DOHH2 (cell line): ENCODE results near the gene CDC42EP1.

Source experiments
- H3F3A ChIP-seq: fragments of 200-600 bp; sonication (generic), shearing (Covaris generic); 2 replicates; pipeline ENCODE4 v1.6.0; 2016; ENCODE audit warnings: antibody characterized with exemption, mild to moderate bottlenecking; ENCODE audit not compliant: control insufficient read depth, insufficient read depth
- H3K27ac ChIP-seq: fragments of 200-600 bp; sonication (generic); 2 replicates; pipeline ENCODE4 v1.5.1; 2014; ENCODE audit warnings: low read depth, mild to moderate bottlenecking, low read length, moderate library complexity
- H3K27me3 ChIP-seq: fragments of 200-600 bp; sonication (generic); 2 replicates; pipeline ENCODE4 v1.6.1; 2014; ENCODE audit warnings: mild to moderate bottlenecking, low read length, mixed read lengths; ENCODE audit not compliant: control insufficient read depth
- H3K36me3 ChIP-seq: fragments of 200-600 bp; sonication (generic); 2 replicates; pipeline ENCODE4 v1.6.1; 2014; ENCODE audit warnings: mild to moderate bottlenecking, low read length, moderate library complexity, mixed read lengths; ENCODE audit not compliant: control insufficient read depth
- H3K4me1 ChIP-seq: fragments of 200-600 bp; sonication (generic); 2 replicates; pipeline ENCODE4 v1.6.1; 2014; ENCODE audit warnings: mild to moderate bottlenecking, low read length, mixed read lengths; ENCODE audit not compliant: control insufficient read depth
- H3K4me2 ChIP-seq: fragments of 200-600 bp; sonication (generic); 2 replicates; pipeline ENCODE4 v1.6.0; 2014; ENCODE audit warnings: mild to moderate bottlenecking, low read length, moderate library complexity
- H3K4me3 ChIP-seq: fragments of 200-600 bp; sonication (generic); 2 replicates; pipeline ENCODE4 v1.5.1; 2014; ENCODE audit warnings: mild to moderate bottlenecking, low read length, mixed read lengths
- H3K79me2 ChIP-seq: fragments of 200-600 bp; sonication (generic); 2 replicates; pipeline ENCODE4 v1.6.1; 2014; ENCODE audit warnings: mild to moderate bottlenecking, low read length, mixed read lengths; ENCODE audit not compliant: control insufficient read depth
- H3K9me2 ChIP-seq: fragments of 200-600 bp; sonication (generic); replicated peaks from 2 replicates; pipeline ENCODE4 v1.6.1; 2014; ENCODE audit warnings: mild to moderate bottlenecking, low read length, mixed read lengths; ENCODE audit not compliant: control insufficient read depth
- H3K9me3 ChIP-seq: fragments of 200-600 bp; sonication (generic); 2 replicates; pipeline ENCODE4 v1.6.1; 2014; ENCODE audit warnings: antibody characterized with exemption, low read length, mixed read lengths; ENCODE audit not compliant: control insufficient read depth, insufficient read depth
- H4K20me1 ChIP-seq: fragments of 200-600 bp; sonication (generic); 2 replicates; pipeline ENCODE4 v1.6.0; 2014; ENCODE audit warnings: low read depth, mild to moderate bottlenecking, antibody characterized with exemption, low read length, moderate library complexity; ENCODE audit not compliant: control insufficient read depth, insufficient read depth
- EZH2phosphoT487 ChIP-seq: fragments of 200-600 bp; sonication (generic); IDR thresholded peaks from 2 replicates; pipeline ENCODE4 v1.6.1; 2017; ENCODE audit warnings: borderline replicate concordance, mild to moderate bottlenecking, antibody characterized with exemption, low read length, moderate library complexity, mixed read lengths
- TF ChIP-seq, protein P1 (sequence below): fragments of 200-600 bp; sonication (generic); IDR thresholded peaks from one replicate; pipeline ENCODE4 v1.5.1; 2014; ENCODE audit warnings: antibody characterized with exemption, mild to moderate bottlenecking, low read depth, low read length; ENCODE audit not compliant: poor library complexity, severe bottlenecking

Gene CDC42EP1

DNA sequence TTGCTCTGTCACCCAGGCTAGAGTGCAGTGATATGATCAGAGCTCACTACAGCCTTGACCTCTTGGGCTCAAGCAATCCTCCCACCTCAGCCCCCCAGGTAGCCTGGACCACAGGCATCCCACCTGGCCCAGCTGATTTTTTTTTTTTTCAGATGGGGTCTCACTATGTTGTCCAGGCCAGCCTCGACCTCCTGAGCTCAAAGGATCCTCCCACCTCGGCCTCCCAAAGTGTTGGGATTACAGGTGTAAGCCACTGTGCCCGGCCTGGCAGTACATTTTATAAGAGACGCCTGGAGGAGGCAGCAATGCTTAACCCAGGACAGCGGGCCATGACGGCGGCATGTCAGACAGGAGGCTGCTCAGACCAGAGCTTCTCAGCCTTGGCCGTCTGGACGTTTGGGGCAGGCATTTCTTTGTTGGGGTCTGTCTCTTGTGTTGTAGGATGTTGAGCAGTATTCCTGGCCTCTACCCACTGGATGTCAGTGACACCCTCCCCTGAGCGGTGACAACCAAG, 15.3 kb downstream of the CDC42EP1 start:
- Histone ChIP-seq H3F3A (no peaks in the 10 kb centered on the region), H3K27ac (no peak overlapping the region), H3K27me3 (peaks cover 5% of the 10 kb centered on the region; the same call in 1 of the 2 replicates), H3K4me2 (no peak overlapping the region), H3K9me2 (no peaks in the 10 kb centered on the region), H3K4me3 (no peak overlapping the region), H3K79me2 (no peaks in the 10 kb centered on the region), H3K36me3 (no peaks in the 10 kb centered on the region), H3K4me1 (no peaks in the 10 kb centered on the region), H3K9me3 (no peaks in the 10 kb centered on the region), H4K20me1 (no peaks in the 10 kb centered on the region)
- TF ChIP-seq, protein P1, sequence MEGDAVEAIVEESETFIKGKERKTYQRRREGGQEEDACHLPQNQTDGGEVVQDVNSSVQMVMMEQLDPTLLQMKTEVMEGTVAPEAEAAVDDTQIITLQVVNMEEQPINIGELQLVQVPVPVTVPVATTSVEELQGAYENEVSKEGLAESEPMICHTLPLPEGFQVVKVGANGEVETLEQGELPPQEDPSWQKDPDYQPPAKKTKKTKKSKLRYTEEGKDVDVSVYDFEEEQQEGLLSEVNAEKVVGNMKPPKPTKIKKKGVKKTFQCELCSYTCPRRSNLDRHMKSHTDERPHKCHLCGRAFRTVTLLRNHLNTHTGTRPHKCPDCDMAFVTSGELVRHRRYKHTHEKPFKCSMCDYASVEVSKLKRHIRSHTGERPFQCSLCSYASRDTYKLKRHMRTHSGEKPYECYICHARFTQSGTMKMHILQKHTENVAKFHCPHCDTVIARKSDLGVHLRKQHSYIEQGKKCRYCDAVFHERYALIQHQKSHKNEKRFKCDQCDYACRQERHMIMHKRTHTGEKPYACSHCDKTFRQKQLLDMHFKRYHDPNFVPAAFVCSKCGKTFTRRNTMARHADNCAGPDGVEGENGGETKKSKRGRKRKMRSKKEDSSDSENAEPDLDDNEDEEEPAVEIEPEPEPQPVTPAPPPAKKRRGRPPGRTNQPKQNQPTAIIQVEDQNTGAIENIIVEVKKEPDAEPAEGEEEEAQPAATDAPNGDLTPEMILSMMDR, result no peak
- no peak for TF ChIP-seq EZH2phosphoT487

DNA sequence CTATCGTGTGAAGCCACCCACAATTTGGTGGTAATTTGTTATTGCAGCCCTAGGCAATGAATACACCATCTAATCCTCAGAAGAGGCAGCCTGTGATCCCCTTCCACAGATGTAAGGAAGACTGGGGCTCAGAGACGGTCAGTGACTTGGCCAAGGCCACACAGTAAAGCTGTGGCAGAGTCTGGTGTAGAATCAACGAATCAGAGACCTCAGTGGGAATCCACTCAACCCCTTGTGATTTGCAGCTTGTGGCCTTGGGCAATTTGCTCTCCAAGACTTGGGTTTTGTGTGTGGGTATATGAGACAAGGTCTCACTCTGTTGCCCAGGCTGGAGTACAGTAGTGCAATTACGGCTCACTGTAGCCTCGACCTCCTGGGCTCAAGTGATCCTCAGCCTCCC, 17.7 kb downstream of the CDC42EP1 start:
- TF ChIP-seq, protein P1, result no peak
- no peak for TF ChIP-seq EZH2phosphoT487
- Histone ChIP-seq H3K79me2 (no peaks in the 10 kb centered on the region), H3K27ac (no peak overlapping the region), H3K9me2 (no peaks in the 10 kb centered on the region), H3K9me3 (no peaks in the 10 kb centered on the region), H3K36me3 (no peaks in the 10 kb centered on the region), H3K4me2 (no peak overlapping the region), H3K27me3 (peaks cover 7% of the 10 kb centered on the region; the same call in 1 of the 2 replicates), H3F3A (no peaks in the 10 kb centered on the region), H3K4me3 (no peak overlapping the region), H3K4me1 (no peaks in the 10 kb centered on the region), H4K20me1 (no peaks in the 10 kb centered on the region)

GRCh38 chr22:37581504-37581903, 21.2 kb downstream of the CDC42EP1 start:
- Histone ChIP-seq H3K79me2 (no peaks in the 10 kb centered on the region), H3F3A (no peaks in the 10 kb centered on the region), H3K27ac (no peak overlapping the region), H3K9me3 (no peaks in the 10 kb centered on the region), H3K27me3 (peaks cover 7% of the 10 kb centered on the region; the same call in 1 of the 2 replicates), H3K4me3 (no peak overlapping the region), H3K36me3 (no peaks in the 10 kb centered on the region), H3K4me2 (no peak overlapping the region), H3K9me2 (no peaks in the 10 kb centered on the region), H4K20me1 (no peaks in the 10 kb centered on the region), H3K4me1 (no peaks in the 10 kb centered on the region)
- no peak for TF ChIP-seq EZH2phosphoT487
- TF ChIP-seq, protein P1, result no peak
